GM23338 (cell line): ENCODE data around the gene MSANTD1. TPM values are rescaled to one million over a fixed set of nuclear protein-coding genes. Genes with fewer than 3 reads are reported as not detected.

Source experiments
- ATAC-seq: fragments of 200-7000 bp; cut with Tn5 transposase; 3 replicates; pipeline ENCODE4 v1.9.1; 2020
- DNase-seq: peaks from one replicate; pipeline ENCODE4 v3.0.0-alpha.2; 2015; ENCODE audit warnings: low spot score
- H2AFZ ChIP-seq: fragments of 200-600 bp; sonication (generic); 2 replicates; pipeline ENCODE4 v1.8.0; 2016; ENCODE audit warnings: antibody characterized with exemption, mild to moderate bottlenecking, moderate library complexity
- H3F3A ChIP-seq: fragments of 200-600 bp; sonication (generic); replicated peaks from 2 replicates; pipeline ENCODE4 v1.8.0; 2017; ENCODE audit warnings: antibody characterized with exemption, mixed run types, low read depth
- H3K27ac ChIP-seq: fragments of 200-600 bp; sonication (generic); 2 replicates; pipeline ENCODE4 v1.6.1; 2016; ENCODE audit warnings: low read depth
- H3K27me3 ChIP-seq: fragments of 200-600 bp; sonication (generic); 2 replicates; pipeline ENCODE4 v1.8.0; 2016; ENCODE audit warnings: mild to moderate bottlenecking, mixed run types, moderate library complexity; ENCODE audit not compliant: insufficient read depth
- H3K36me3 ChIP-seq: fragments of 200-600 bp; sonication (generic); 2 replicates; pipeline ENCODE4 v1.8.0; 2016; ENCODE audit warnings: mild to moderate bottlenecking; ENCODE audit not compliant: insufficient read depth
- H3K4me1 ChIP-seq: fragments of 200-600 bp; sonication (generic); 2 replicates; pipeline ENCODE4 v1.8.0; 2016; ENCODE audit warnings: mild to moderate bottlenecking, moderate library complexity; ENCODE audit not compliant: insufficient read depth
- H3K4me2 ChIP-seq: fragments of 200-600 bp; sonication (generic); 2 replicates; pipeline ENCODE4 v1.7.1; 2017; ENCODE audit warnings: mixed run types
- H3K4me3 ChIP-seq: fragments of 200-600 bp; sonication (generic); 2 replicates; pipeline ENCODE4 v1.6.1; 2016; ENCODE audit warnings: mixed run types
- H3K79me2 ChIP-seq: fragments of 200-600 bp; sonication (generic); replicated peaks from 2 replicates; pipeline ENCODE4 v1.8.0; 2017; ENCODE audit warnings: mild to moderate bottlenecking; ENCODE audit not compliant: insufficient read depth
- H3K9me2 ChIP-seq: fragments of 200-600 bp; sonication (generic); 2 replicates; pipeline ENCODE4 v1.8.0; 2017; ENCODE audit not compliant: insufficient read depth
- H4K20me1 ChIP-seq: fragments of 200-600 bp; sonication (generic); replicated peaks from 2 replicates; pipeline ENCODE4 v1.8.0; 2017; ENCODE audit warnings: mild to moderate bottlenecking; ENCODE audit not compliant: insufficient read depth
- H3K27ac Mint-ChIP-seq: 2 replicates; pipeline ENCODE4 v1.8.0; 2020; ENCODE audit warnings: inconsistent platforms, mild to moderate bottlenecking, moderate library complexity, mixed read lengths
- H3K27me3 Mint-ChIP-seq: 3 replicates; pipeline ENCODE4 v1.8.0; 2022; ENCODE audit warnings: low read depth, mild to moderate bottlenecking, moderate library complexity, mixed read lengths, inconsistent platforms; ENCODE audit not compliant: insufficient read depth, poor library complexity
- H3K36me3 Mint-ChIP-seq: 3 replicates; pipeline ENCODE4 v1.8.0; 2021; ENCODE audit warnings: low read depth, mild to moderate bottlenecking, inconsistent platforms, moderate library complexity, mixed read lengths
- H3K4me1 Mint-ChIP-seq: 3 replicates; pipeline ENCODE4 v1.8.0; 2020; ENCODE audit warnings: mild to moderate bottlenecking, inconsistent platforms, mixed read lengths
- H3K4me3 Mint-ChIP-seq: 3 replicates; pipeline ENCODE4 v1.8.0; 2021; ENCODE audit warnings: moderate library complexity, mild to moderate bottlenecking, inconsistent platforms, mixed read lengths
- H3K9me3 Mint-ChIP-seq: 3 replicates; pipeline ENCODE4 v1.8.0; 2020; ENCODE audit warnings: moderate library complexity, mild to moderate bottlenecking, inconsistent platforms, mixed read lengths
- CREB1 ChIP-seq: fragments of 250-450 bp; sonication (Bioruptor Pico); IDR thresholded peaks from 2 replicates; pipeline ENCODE4 v1.5.0; 2020; ENCODE audit warnings: low read depth, mild to moderate bottlenecking, moderate library complexity
- EZH2 ChIP-seq: fragments of 200-600 bp; sonication (generic); IDR thresholded peaks from one replicate; pipeline ENCODE4 v1.8.0; 2017; ENCODE audit warnings: antibody characterized with exemption, mild to moderate bottlenecking, low read depth; ENCODE audit not compliant: unreplicated experiment
- EZH2phosphoT487 ChIP-seq: fragments of 200-600 bp; sonication (generic); IDR thresholded peaks from one replicate; pipeline ENCODE4 v1.8.1; 2018; ENCODE audit warnings: antibody characterized with exemption; ENCODE audit not compliant: unreplicated experiment
- NANOG ChIP-seq: IDR thresholded peaks from 2 replicates; pipeline ENCODE4 v1.6.1; 2016; ENCODE audit warnings: antibody characterized with exemption, borderline replicate concordance
- ZNF114 ChIP-seq: fragments of 250-450 bp; sonication (Bioruptor Pico); IDR thresholded peaks from 2 replicates; pipeline ENCODE4 v1.5.0; 2020; ENCODE audit warnings: mild to moderate bottlenecking, moderate library complexity
- ZNF331 ChIP-seq: fragments of 250-450 bp; sonication (Bioruptor Pico); IDR thresholded peaks from 2 replicates; pipeline ENCODE4 v1.5.0; 2020; ENCODE audit warnings: low read depth, mild to moderate bottlenecking, moderate library complexity
- polyA plus RNA-seq: library from polyadenylated mRNA; unstranded; fragments of >200 nt; fragmentation: Nextera tagmentation; extraction: Ambion mirVana; gene quantifications from 2 replicates; pipeline ENCODE4 v1.2.1, GENCODE V29; 2016
- total RNA-seq: library from RNA; depleted of rRNA; stranded (reverse); fragments of >200 nt; shearing (Covaris generic); gene quantifications from 2 replicates; pipeline ENCODE4 v1.2.3, GENCODE V29; 2014
- TF ChIP-seq, protein P1 (sequence below): IDR thresholded peaks from one replicate; pipeline ENCODE4 v1.6.1; 2018; ENCODE audit warnings: antibody characterized with exemption; ENCODE audit not compliant: unreplicated experiment
- TF ChIP-seq, protein P2 (sequence below): IDR thresholded peaks from 2 replicates; pipeline ENCODE4 v1.6.1; 2016; ENCODE audit warnings: antibody characterized with exemption
- TF ChIP-seq, protein P3 (sequence below): fragments of 250-450 bp; sonication (Bioruptor Pico); IDR thresholded peaks from 2 replicates; pipeline ENCODE4 v1.5.0; 2020; ENCODE audit warnings: mild to moderate bottlenecking, moderate library complexity
- TF ChIP-seq, protein P4 (sequence below), 2 experiments: fragments of 200-600 bp in 1 of 2; sonication (generic) in 1 of 2; conservative IDR thresholded peaks; 2 replicates each; pipeline versions ENCODE4 v1.5.1 to v1.6.1; 2016 to 2017; ENCODE audit warnings: antibody characterized with exemption in 2 of 2, low read depth in 2 of 2, mild to moderate bottlenecking in 2 of 2, moderate library complexity in 1 of 2

Gene MSANTD1
- total and polyA plus RNA-seq, 2 experiments from 2014 or later: 0.29 to 1.0 TPM

GRCh38 chr4:3234171-3235029, 14.6 kb upstream of the MSANTD1 start (continued):
- TF ChIP-seq, protein P1, sequence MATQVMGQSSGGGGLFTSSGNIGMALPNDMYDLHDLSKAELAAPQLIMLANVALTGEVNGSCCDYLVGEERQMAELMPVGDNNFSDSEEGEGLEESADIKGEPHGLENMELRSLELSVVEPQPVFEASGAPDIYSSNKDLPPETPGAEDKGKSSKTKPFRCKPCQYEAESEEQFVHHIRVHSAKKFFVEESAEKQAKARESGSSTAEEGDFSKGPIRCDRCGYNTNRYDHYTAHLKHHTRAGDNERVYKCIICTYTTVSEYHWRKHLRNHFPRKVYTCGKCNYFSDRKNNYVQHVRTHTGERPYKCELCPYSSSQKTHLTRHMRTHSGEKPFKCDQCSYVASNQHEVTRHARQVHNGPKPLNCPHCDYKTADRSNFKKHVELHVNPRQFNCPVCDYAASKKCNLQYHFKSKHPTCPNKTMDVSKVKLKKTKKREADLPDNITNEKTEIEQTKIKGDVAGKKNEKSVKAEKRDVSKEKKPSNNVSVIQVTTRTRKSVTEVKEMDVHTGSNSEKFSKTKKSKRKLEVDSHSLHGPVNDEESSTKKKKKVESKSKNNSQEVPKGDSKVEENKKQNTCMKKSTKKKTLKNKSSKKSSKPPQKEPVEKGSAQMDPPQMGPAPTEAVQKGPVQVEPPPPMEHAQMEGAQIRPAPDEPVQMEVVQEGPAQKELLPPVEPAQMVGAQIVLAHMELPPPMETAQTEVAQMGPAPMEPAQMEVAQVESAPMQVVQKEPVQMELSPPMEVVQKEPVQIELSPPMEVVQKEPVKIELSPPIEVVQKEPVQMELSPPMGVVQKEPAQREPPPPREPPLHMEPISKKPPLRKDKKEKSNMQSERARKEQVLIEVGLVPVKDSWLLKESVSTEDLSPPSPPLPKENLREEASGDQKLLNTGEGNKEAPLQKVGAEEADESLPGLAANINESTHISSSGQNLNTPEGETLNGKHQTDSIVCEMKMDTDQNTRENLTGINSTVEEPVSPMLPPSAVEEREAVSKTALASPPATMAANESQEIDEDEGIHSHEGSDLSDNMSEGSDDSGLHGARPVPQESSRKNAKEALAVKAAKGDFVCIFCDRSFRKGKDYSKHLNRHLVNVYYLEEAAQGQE: no peak
- TF ChIP-seq NANOG: no peak
- TF ChIP-seq ZNF114 (CRISPR knock-in tag): no peak
- TF ChIP-seq ZNF331: no peak
- no peak for TF ChIP-seq EZH2phosphoT487
- no peak for TF ChIP-seq CREB1
- TF ChIP-seq, protein P2, sequence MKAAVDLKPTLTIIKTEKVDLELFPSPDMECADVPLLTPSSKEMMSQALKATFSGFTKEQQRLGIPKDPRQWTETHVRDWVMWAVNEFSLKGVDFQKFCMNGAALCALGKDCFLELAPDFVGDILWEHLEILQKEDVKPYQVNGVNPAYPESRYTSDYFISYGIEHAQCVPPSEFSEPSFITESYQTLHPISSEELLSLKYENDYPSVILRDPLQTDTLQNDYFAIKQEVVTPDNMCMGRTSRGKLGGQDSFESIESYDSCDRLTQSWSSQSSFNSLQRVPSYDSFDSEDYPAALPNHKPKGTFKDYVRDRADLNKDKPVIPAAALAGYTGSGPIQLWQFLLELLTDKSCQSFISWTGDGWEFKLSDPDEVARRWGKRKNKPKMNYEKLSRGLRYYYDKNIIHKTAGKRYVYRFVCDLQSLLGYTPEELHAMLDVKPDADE: no peak

DNA sequence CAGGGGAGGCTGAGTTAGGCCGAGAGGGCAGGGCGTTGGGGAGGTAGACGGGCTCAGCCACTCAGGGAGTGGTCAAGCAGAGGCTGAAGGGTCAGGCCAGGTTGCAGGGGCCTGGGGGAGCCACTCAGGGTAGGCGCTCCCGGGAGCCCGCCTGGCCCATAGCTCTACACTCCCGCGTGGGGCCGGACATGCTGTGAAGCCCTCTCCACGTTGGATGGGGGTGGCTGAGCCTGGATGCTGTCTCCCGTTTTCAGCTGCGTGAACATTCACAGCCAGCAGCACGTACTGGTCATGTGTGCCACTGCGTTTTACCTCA, 14.0 kb upstream of the MSANTD1 start:
- Histone ChIP-seq H3K27me3 (no peaks in the 10 kb centered on the region), H3K9me2 (no peaks in the 10 kb centered on the region), H2AFZ (no peak overlapping the region), H3K4me3 (no peak overlapping the region), H3K79me2 (no peaks in the 10 kb centered on the region), H4K20me1 (peaks cover 14% of the 10 kb centered on the region), H3F3A (0 out of 2 replicates have a peak, but pooled peaks cover 3% of the 10 kb centered on the region), H3K36me3 (peaks cover 11% of the 10 kb centered on the region; the same call in 1 of the 2 replicates), H3K27ac (no peak overlapping the region), H3K4me2 (no peak overlapping the region), H3K4me1 (peaks cover 12% of the 10 kb centered on the region)
- H3K4me3 Mint-ChIP-seq: no peak overlapping the region
- ATAC-seq: no peak
- H3K27ac Mint-ChIP-seq: no peak overlapping the region
- peaks cover 18% of the 10 kb centered on the region for H3K4me1 Mint-ChIP-seq
- no peaks in the 10 kb centered on the region; the same call in 2 of the 3 replicates for H3K9me3 Mint-ChIP-seq
- peaks cover 71% of the 10 kb centered on the region for H3K36me3 Mint-ChIP-seq
- DNase-seq: no peak
- H3K27me3 Mint-ChIP-seq: peaks cover 24% of the 10 kb centered on the region
- TF ChIP-seq, protein P3, sequence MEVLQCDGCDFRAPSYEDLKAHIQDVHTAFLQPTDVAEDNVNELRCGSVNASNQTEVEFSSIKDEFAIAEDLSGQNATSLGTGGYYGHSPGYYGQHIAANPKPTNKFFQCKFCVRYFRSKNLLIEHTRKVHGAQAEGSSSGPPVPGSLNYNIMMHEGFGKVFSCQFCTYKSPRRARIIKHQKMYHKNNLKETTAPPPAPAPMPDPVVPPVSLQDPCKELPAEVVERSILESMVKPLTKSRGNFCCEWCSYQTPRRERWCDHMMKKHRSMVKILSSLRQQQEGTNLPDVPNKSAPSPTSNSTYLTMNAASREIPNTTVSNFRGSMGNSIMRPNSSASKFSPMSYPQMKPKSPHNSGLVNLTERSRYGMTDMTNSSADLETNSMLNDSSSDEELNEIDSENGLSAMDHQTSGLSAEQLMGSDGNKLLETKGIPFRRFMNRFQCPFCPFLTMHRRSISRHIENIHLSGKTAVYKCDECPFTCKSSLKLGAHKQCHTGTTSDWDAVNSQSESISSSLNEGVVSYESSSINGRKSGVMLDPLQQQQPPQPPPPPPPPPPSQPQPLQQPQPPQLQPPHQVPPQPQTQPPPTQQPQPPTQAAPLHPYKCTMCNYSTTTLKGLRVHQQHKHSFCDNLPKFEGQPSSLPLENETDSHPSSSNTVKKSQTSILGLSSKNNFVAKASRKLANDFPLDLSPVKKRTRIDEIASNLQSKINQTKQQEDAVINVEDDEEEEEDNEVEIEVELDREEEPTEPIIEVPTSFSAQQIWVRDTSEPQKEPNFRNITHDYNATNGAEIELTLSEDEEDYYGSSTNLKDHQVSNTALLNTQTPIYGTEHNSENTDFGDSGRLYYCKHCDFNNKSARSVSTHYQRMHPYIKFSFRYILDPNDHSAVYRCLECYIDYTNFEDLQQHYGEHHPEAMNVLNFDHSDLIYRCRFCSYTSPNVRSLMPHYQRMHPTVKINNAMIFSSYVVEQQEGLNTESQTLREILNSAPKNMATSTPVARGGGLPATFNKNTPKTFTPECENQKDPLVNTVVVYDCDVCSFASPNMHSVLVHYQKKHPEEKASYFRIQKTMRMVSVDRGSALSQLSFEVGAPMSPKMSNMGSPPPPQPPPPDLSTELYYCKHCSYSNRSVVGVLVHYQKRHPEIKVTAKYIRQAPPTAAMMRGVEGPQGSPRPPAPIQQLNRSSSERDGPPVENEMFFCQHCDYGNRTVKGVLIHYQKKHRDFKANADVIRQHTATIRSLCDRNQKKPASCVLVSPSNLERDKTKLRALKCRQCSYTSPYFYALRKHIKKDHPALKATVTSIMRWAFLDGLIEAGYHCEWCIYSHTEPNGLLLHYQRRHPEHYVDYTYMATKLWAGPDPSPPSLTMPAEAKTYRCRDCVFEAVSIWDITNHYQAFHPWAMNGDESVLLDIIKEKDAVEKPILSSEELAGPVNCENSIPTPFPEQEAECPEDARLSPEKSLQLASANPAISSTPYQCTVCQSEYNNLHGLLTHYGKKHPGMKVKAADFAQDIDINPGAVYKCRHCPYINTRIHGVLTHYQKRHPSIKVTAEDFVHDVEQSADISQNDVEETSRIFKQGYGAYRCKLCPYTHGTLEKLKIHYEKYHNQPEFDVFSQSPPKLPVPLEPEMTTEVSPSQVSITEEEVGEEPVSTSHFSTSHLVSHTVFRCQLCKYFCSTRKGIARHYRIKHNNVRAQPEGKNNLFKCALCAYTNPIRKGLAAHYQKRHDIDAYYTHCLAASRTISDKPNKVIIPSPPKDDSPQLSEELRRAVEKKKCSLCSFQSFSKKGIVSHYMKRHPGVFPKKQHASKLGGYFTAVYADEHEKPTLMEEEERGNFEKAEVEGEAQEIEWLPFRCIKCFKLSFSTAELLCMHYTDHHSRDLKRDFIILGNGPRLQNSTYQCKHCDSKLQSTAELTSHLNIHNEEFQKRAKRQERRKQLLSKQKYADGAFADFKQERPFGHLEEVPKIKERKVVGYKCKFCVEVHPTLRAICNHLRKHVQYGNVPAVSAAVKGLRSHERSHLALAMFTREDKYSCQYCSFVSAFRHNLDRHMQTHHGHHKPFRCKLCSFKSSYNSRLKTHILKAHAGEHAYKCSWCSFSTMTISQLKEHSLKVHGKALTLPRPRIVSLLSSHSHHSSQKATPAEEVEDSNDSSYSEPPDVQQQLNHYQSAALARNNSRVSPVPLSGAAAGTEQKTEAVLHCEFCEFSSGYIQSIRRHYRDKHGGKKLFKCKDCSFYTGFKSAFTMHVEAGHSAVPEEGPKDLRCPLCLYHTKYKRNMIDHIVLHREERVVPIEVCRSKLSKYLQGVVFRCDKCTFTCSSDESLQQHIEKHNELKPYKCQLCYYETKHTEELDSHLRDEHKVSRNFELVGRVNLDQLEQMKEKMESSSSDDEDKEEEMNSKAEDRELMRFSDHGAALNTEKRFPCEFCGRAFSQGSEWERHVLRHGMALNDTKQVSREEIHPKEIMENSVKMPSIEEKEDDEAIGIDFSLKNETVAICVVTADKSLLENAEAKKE (CRISPR knock-in tag): no peak
- TF ChIP-seq CREB1 (no peak), NANOG (no peak), EZH2 (no peak), ZNF114 (CRISPR knock-in tag) (no peak)
- TF ChIP-seq, protein P4, sequence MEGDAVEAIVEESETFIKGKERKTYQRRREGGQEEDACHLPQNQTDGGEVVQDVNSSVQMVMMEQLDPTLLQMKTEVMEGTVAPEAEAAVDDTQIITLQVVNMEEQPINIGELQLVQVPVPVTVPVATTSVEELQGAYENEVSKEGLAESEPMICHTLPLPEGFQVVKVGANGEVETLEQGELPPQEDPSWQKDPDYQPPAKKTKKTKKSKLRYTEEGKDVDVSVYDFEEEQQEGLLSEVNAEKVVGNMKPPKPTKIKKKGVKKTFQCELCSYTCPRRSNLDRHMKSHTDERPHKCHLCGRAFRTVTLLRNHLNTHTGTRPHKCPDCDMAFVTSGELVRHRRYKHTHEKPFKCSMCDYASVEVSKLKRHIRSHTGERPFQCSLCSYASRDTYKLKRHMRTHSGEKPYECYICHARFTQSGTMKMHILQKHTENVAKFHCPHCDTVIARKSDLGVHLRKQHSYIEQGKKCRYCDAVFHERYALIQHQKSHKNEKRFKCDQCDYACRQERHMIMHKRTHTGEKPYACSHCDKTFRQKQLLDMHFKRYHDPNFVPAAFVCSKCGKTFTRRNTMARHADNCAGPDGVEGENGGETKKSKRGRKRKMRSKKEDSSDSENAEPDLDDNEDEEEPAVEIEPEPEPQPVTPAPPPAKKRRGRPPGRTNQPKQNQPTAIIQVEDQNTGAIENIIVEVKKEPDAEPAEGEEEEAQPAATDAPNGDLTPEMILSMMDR (conservative IDR thresholded peaks at IDR 0.05; ENCODE audit: low read depth in 2 of 2): no peak
